A673 (cell line): ENCODE data around the gene SLC12A3. TPM values are rescaled to one million over a fixed set of nuclear protein-coding genes. Genes with fewer than 3 reads are reported as not detected.
A peak's percentile ranks its signal among the peaks of the same experiment; 100 is the strongest.

Experiments used
- BruUV-seq: library from RNA; stranded (reverse); fragments of 400-500 nt; replicated peaks from 2 replicates; lab custom pipeline; 2021; lab: Mats Ljungman, UMichigan
- CTCF ChIA-PET: fragments of 300-600 bp; sonication (Branson Sonifier 250); formaldehyde crosslinking; loops from one replicate; lab custom pipeline; 2022; ENCODE audit warnings: antibody characterized with exemption; lab: Charles Lee
- POLR2A ChIA-PET: fragments of 300-600 bp; sonication (Branson Sonifier 250); formaldehyde crosslinking; loops from one replicate; lab custom pipeline; 2022; ENCODE audit warnings: antibody characterized with exemption; ENCODE audit not compliant: low non-redundant PET; lab: Charles Lee
- DNase-seq: peaks from one replicate; pipeline ENCODE4 v3.0.0-alpha.2; 2015; ENCODE audit warnings: low spot score
- H3K27ac ChIP-seq: fragments of 200-600 bp; sonication (generic); 2 replicates; pipeline ENCODE4 v1.5.1; 2016; ENCODE audit warnings: mixed run types, low read depth, mild to moderate bottlenecking, mixed read lengths, antibody characterized with exemption, low read length; ENCODE audit not compliant: poor library complexity, severe bottlenecking
- H3K27me3 ChIP-seq: fragments of 200-600 bp; sonication (generic); replicated peaks from 2 replicates; pipeline ENCODE4 v1.6.1; 2017; ENCODE audit warnings: mixed run types, low read depth, mild to moderate bottlenecking, mixed read lengths, antibody characterized with exemption, low read length; ENCODE audit not compliant: insufficient read depth, poor library complexity
- H3K36me3 ChIP-seq: fragments of 200-600 bp; sonication (generic); 2 replicates; pipeline ENCODE4 v1.6.1; 2016; ENCODE audit warnings: mixed run types, mild to moderate bottlenecking, mixed read lengths, antibody characterized with exemption, low read length; ENCODE audit not compliant: insufficient read depth, poor library complexity, severe bottlenecking
- H3K4me1 ChIP-seq: fragments of 200-600 bp; sonication (generic); 2 replicates; pipeline ENCODE4 v1.6.1; 2017; ENCODE audit warnings: mixed run types, mild to moderate bottlenecking, mixed read lengths, antibody characterized with exemption, low read length; ENCODE audit not compliant: insufficient read depth, poor library complexity, severe bottlenecking
- H3K4me3 ChIP-seq: fragments of 200-600 bp; sonication (generic); 2 replicates; pipeline ENCODE4 v1.5.1; 2016; ENCODE audit warnings: low read depth, mixed run types, mild to moderate bottlenecking, mixed read lengths, low read length; ENCODE audit not compliant: poor library complexity, severe bottlenecking
- H3K9me3 ChIP-seq: fragments of 200-600 bp; sonication (generic); 2 replicates; pipeline ENCODE4 v1.6.1; 2016; ENCODE audit warnings: mixed run types, low read depth, mild to moderate bottlenecking, mixed read lengths, antibody characterized with exemption, low read length; ENCODE audit not compliant: poor library complexity, severe bottlenecking
- EZH2 ChIP-seq: fragments of 200-600 bp; sonication (generic); IDR thresholded peaks from 2 replicates; pipeline ENCODE4 v1.6.1; 2017; ENCODE audit warnings: borderline replicate concordance, low read depth, mild to moderate bottlenecking, mixed read lengths, antibody characterized with exemption, low read length; ENCODE audit not compliant: poor library complexity, severe bottlenecking
- intact Hi-C: fragments of 100-400 bp; cut with micrococcal nuclease; formaldehyde crosslinking; loops from one replicate; pipeline ENCODE4 v1.10.0; 2022; ENCODE audit not compliant: unreplicated experiment
- total RNA-seq: library from RNA; stranded (reverse); gene quantifications from 2 replicates; pipeline ENCODE4 v1.2.3, GENCODE V29; 2021
- TF ChIP-seq, protein P1 (sequence below): fragments of 300-800, 200-600 bp; sonication (generic); conservative IDR thresholded peaks from 2 replicates; pipeline ENCODE4 v1.5.1; 2017; ENCODE audit warnings: low read depth, mild to moderate bottlenecking, antibody characterized with exemption, low read length, moderate library complexity, mixed read lengths

SLC12A3 gene
- total RNA-seq, 1 experiment from 2014 or later, result not detected

DNA sequence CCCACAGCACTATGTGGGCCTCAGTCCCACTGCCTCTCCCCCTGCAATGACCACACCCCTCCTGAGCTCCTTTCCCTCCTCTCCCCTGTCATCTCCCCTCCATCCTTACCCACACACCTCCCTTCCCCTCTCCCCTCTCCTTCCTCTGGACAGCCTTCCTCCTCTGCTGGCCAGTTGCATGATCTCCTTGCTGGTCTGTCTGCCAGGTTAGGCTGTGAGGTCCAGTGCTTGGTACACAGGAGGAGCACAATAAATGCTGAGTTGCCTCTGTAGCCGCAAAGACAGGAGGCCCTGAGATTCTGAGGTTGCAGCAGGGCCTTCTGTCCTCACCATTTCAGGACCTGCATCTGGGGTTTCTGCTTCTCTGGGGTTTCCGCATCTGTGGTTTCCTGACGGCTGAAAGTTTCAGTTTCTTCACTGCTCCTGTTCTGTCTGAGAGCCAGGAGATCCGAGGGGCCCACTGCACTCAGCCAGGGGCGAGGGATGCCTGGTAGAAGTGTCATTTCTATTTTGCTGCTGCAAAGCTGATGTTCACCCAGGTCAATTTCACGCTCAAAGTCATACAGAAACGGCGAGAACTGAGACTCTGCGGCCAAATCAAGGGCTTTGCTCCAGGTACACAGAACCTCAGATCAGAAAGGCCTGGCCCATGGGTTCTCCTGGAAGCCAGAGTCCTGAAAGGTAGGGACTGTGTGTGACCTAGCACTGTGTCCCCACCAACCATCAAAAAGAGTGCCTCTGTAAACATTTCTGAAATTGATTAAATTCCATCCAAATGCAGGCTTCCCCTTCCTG lies 4.6 kb upstream of the SLC12A3 start:
- Histone ChIP-seq H3K9me3 (no peaks in the 10 kb centered on the region), H3K4me1 (peaks cover 9% of the 10 kb centered on the region), H3K27me3 (no peaks in the 10 kb centered on the region), H3K4me3 (no peak overlapping the region), H3K27ac (no peak overlapping the region), H3K36me3 (no peaks in the 10 kb centered on the region)
- BruUV-seq, result no TSS peak
- TF ChIP-seq, protein P1, sequence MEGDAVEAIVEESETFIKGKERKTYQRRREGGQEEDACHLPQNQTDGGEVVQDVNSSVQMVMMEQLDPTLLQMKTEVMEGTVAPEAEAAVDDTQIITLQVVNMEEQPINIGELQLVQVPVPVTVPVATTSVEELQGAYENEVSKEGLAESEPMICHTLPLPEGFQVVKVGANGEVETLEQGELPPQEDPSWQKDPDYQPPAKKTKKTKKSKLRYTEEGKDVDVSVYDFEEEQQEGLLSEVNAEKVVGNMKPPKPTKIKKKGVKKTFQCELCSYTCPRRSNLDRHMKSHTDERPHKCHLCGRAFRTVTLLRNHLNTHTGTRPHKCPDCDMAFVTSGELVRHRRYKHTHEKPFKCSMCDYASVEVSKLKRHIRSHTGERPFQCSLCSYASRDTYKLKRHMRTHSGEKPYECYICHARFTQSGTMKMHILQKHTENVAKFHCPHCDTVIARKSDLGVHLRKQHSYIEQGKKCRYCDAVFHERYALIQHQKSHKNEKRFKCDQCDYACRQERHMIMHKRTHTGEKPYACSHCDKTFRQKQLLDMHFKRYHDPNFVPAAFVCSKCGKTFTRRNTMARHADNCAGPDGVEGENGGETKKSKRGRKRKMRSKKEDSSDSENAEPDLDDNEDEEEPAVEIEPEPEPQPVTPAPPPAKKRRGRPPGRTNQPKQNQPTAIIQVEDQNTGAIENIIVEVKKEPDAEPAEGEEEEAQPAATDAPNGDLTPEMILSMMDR, result no peak
- no peak for TF ChIP-seq EZH2
- ChIA-PET POLR2A (no interaction called here), CTCF (no interaction called here)
- intact Hi-C loops, result no loop called here
- no peak for DNase-seq

DNA sequence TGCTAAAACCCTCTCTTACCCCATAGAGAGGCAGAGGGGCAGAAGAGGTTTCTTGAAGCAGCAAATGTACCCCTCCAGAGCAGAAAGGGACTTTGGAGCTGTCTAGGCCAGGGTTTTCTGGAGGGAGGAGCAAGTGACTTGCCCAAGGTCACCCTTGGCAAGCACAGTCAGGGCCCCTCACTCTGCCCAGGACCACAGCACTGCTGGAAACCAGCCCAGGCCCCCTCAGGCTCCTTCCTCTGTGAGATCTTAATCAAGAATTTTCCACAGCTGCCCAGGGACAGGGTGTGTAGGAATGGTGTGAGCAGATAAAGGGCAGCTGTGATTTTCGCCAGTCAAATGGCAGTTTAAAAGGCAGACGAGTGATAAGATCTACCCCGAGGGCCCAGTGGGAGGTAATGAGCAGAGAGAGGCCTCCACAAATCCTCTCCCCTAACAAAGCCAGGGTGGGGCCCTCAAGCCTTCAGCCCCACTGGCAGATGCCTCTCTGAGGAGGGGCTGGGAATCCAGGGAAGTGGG lies 3.9 kb upstream of the SLC12A3 start:
- TF ChIP-seq, protein P1, result no peak
- no peak for TF ChIP-seq EZH2
- no TSS peak for BruUV-seq
- DNase-seq, result peak; percentile 44
- ChIA-PET POLR2A (no interaction called here), CTCF (no interaction called here)
- Histone ChIP-seq H3K4me1 (peaks cover 9% of the 10 kb centered on the region), H3K9me3 (no peaks in the 10 kb centered on the region), H3K4me3 (no peak overlapping the region), H3K36me3 (no peaks in the 10 kb centered on the region), H3K27me3 (no peaks in the 10 kb centered on the region), H3K27ac (no peak overlapping the region)
- intact Hi-C loops, result no loop called here

DNA sequence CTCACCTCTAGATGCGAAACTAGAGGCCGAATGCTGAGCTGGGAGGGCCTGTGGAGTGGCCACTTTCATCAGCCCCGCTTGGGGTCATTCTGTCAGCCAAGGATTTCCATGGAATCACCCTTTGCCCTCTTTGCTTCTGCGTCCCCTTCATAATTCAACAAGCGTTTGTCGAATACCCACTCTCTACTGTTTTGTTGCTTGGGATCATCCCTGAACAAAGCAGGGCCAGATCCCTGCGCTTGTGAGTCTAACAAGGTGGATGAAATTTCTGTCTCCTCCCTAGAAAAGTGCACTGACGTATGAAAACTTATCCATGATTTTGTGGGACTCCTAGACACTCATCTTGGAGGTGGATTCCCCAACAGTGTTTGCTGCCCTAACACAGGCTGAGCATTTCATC lies 3.3 kb upstream of the SLC12A3 start:
- Histone ChIP-seq H3K9me3 (no peaks in the 10 kb centered on the region), H3K27me3 (no peaks in the 10 kb centered on the region), H3K27ac (no peak overlapping the region), H3K36me3 (no peaks in the 10 kb centered on the region), H3K4me3 (no peak overlapping the region), H3K4me1 (peaks cover 9% of the 10 kb centered on the region)
- DNase-seq, result no peak
- no peak for TF ChIP-seq EZH2
- TF ChIP-seq, protein P1, result no peak
- POLR2A ChIA-PET, result no interaction called here
- intact Hi-C loops, result no loop called here
- CTCF ChIA-PET, result no interaction called here
- BruUV-seq, result no TSS peak
